ENCODE measurements around the gene CBL.
A peak's percentile ranks its signal among the peaks of the same experiment; 100 is the strongest.

The CBL gene

DNA sequence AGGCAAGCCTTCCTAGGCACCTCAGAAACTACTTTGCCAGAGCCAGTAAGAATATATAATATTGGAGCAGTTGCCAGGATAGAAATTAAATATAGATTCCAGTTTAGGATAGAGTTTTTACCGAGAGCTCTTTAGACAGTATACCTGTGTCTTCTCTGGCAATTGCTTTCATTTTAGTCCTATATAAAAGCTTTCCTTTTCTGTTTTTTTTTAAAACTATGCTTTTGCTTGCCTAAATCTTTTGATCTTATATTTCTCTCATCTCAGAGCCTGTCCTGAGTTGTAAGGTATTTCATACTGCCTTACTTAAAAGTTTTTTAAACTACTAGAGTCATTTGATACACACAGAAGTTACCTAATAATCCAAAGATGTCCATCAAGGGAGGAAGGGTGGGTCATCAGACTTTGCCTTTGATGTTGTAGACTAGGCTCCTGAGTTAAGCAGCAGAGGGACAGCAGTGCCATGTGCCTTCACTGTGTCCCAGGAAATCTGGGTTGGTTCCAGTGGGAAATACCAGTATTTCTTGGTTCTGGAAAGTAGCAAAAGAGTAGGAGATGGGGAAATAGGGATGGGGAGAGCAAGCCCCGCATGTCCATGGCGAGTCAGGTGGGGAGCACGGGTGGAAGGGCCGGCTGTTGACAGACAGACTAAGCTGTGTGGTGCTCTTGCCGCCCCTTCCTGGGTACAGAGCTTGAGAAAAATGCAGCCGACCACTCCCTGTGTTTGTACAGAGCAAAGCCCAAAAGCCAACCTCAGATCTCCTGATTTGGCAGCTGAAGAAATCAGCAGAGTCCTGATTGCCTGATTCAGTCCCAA, 99.6 kb downstream of the CBL start:
- no peak for TF ChIP-seq CTCF (IDR thresholded peaks at IDR 0.05; ENCODE audit: low read depth, low read length)
- in situ Hi-C loops (cut with HindIII; ENCODE audit: low sequenced_read_pairs): no loop called here
- no peak for DNase-seq (ENCODE audit: low read depth, low spot score)
- no peak overlapping the region for H3K4me3 ChIP-seq (ENCODE audit: low read depth, low read length)

DNA sequence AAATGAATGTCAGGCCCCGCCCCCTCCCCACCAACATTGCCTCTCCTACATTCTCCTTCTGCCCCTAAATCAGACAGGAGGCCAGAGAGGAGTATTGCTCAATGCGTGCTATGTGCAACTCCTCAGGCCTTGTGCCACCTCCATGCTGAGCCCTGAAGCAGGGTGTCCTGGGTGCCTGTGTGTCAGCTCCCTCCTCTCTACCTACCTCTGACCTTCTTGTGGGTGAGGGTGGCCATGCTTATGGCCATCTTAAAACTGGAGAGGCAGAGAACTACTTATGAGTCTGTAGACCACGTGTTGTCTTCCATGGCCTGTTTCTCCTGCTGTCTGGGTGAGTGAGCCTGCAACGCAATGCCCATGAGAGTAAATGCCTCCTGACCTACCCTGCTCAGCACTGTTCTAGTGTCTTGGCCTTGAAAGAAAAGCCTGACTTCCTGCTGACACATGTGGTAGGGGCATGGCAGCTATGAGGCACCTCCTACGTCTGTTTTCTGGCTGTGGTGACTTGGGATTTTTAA, 100.3 kb downstream of the CBL start:
- in situ Hi-C loops (cut with HindIII; ENCODE audit: low sequenced_read_pairs): no loop called here
- no peak for DNase-seq (ENCODE audit: low read depth, low spot score)
- no peak overlapping the region for H3K4me3 ChIP-seq (ENCODE audit: low read depth, low read length)
- no peak for TF ChIP-seq CTCF (IDR thresholded peaks at IDR 0.05; ENCODE audit: low read depth, low read length)

DNA sequence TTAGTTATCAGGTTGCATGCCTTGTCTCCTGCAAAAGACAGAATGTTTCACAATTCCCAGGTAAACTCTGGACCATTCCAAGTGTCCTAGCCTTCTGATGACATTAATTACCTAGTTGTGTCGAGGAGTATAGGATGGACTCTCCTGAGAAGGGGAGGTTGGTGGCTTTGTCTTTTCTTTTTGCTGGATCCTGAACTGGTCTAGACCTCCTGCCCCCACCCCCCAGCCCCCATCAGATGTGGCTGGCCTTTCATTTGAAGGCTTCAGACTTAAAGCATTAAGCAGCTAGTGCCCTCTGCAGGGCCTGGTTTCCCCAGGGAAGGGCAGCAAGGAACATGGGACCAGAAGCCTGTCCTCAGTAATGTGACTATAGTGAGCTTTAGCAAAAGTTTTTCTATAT, 101.1 kb downstream of the CBL start:
- no peak for DNase-seq (ENCODE audit: low read depth, low spot score)
- TF ChIP-seq CTCF (IDR thresholded peaks at IDR 0.05; ENCODE audit: low read depth, low read length): peak; percentile 21
- in situ Hi-C loops (cut with HindIII; ENCODE audit: low sequenced_read_pairs): no loop called here
- H3K4me3 ChIP-seq (ENCODE audit: low read depth, low read length): no peak overlapping the region

DNA sequence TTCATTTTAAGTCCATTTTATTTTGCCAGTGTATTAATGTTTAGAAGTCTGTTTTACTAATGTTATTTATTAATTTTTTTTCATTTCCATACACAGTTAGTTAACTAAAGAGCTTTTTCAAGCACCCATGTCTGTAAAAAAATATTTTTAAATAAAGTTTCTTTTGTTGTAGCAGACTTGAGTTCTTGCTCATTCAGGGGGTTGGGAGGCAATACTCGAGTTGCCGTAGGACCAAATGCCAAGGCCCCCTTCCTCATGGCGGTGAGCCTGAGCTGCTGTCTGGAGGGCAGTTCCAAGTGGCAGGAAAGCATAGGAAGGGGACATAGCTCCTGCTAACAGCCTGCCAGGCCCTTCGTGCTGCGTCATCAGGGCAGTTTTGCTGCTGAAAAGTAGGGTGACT, 101.8 kb downstream of the CBL start:
- no peak for DNase-seq (ENCODE audit: low read depth, low spot score)
- in situ Hi-C loops (cut with HindIII; ENCODE audit: low sequenced_read_pairs): no loop called here
- TF ChIP-seq CTCF (IDR thresholded peaks at IDR 0.05; ENCODE audit: low read depth, low read length): no peak

GRCh38 chr11:119309411-119309810, 103.3 kb downstream of the CBL start:
- DNase-seq (ENCODE audit: low read depth, low spot score): no peak
- no peak overlapping the region for H3K4me3 ChIP-seq (ENCODE audit: low read depth, low read length)
- in situ Hi-C loops (cut with HindIII; ENCODE audit: low sequenced_read_pairs): no loop called here
- no peak for TF ChIP-seq CTCF (IDR thresholded peaks at IDR 0.05; ENCODE audit: low read depth, low read length)

More for the DNA sequence above, 101.8 kb downstream of the CBL start:
- H3K4me3 ChIP-seq (ENCODE audit: low read depth, low read length): no peak overlapping the region

DNA sequence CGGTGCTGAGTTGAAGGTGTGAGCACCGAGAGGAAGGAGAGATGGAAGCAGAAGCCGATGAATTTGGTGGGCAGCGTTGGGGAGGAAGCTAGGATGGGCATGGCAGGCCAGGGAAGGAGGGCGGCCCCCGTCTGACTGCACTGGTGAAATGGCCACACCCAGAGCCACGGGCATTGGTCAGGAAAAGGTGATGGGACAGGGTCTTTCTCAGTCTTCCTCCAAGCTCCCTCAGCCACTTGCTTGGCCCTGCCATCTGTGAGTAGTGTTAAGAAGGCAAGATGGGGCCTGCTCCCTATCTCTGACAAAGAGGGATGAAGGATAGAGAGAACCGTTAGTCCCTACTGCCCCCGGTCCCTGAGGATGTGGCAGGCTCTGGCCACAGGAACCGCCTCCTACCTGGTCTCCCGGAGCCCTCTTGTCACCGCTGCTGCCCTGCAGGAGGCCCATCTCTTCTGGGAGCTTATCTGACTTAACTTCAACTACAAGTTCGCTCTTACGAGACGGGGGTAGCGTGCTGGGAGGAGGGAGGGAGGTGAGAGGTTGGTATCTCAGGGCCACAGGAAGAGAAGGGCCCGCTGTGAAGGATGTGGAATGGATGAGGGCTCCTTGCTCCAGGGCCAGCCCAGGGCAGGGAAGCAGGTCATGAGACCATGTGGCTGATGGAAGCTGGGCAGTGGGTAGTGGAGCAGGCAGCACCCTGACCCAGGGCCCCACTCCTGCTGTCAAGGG, 104.0 kb downstream of the CBL start:
- no peak for DNase-seq (ENCODE audit: low read depth, low spot score)
- in situ Hi-C loops (cut with HindIII; ENCODE audit: low sequenced_read_pairs): no loop called here
- no peak for TF ChIP-seq CTCF (IDR thresholded peaks at IDR 0.05; ENCODE audit: low read depth, low read length)
- no peak overlapping the region for H3K4me3 ChIP-seq (ENCODE audit: low read depth, low read length)
